GM19239 (cell line): ENCODE results near the gene AMOT.
A peak's percentile ranks its signal among the peaks of the same experiment; 100 is the strongest.

Experiments
- DNase-seq: peaks from one replicate; pipeline ENCODE4 v3.0.0; 2011; ENCODE audit warnings: low spot score; ENCODE audit not compliant: insufficient read length
- FAIRE-seq: peaks from 2 replicates; lab custom pipeline; 2011; peaks lifted over from hg19 to GRCh38; lab: Jason Lieb, UNC

AMOT gene

DNA sequence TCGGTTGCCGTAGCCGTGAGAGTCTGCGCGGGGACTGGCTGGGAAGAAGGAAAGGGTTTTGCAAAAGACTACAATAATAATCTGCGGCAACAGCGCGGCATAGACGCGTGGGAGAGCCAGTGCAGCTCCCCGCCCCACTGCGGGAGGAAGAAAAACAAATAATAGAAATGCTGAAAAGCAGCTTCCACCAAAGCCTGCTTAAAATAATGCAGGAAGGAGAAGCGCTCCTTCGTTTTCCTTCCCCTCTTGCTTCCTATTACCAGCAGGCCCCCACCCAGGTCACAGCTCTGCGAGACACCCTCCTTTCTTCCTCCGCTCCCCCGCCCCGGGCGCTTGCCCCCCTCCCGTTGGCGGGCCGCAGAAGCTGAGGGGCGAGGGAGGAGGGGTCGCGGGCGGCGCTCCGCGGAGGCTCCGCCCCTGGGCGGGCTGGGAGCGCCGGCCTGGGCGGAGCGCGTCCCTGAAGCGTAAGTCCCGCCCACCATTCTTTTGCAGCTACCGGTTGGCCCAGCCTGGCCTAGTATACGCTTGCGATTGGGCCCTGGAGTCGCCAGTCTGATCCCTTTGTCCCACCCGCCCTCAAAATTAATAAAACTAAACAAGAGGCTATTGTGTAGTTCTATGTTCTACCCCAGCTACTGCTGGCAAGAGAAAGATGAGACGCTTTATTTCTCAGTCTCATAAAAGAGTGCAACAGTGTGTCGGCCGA lies 636 bp upstream of the AMOT start:
- peak; percentile 31 for DNase-seq
- peak; percentile 95 for FAIRE-seq

DNA sequence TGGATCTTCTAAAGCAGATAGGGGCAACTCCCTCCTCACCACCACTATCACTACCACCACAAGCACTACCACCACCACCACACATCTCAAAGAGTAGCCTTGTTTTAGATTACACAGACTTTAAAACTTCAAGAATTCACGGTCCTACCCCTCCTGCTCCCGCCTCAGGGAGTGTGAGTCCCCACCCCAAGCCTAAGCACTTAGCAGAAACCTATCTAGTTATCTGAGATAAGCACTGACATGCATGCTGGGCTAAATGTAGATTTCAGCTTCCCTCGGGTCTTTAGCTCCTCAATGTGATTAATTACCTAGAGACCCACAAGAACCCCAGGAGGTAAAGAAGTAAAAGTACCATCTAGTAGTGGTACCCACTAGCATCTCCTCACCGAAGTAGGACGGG lies 775 bp downstream of the AMOT start:
- DNase-seq: no peak
- no peak for FAIRE-seq

DNA sequence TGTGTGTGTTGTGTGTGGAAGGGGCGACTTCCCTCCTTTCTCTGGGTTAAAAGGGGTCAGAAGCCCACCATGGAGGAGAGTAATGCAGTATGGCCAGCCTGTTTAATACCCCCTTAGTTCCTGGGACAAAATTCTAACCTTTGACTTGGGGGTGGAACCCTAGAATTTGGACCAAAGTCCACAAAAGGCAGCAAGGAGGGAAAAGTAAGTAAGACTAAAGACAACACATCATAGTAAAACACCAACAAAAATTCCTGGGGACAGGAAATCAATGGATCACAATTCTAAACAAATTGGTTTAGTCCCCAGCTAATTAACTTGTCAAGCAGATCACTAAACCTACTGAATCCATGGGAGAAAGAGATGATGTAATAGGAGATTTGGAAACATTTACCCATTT lies 3.1 kb downstream of the AMOT start:
- DNase-seq (no peak), FAIRE-seq (no peak)

- FAIRE-seq: no peak
Measured at GRCh38 chrX:112835019-112835418, 5.6 kb downstream of the AMOT start.

GRCh38 chrX:112834031-112834845 lies 6.4 kb downstream of the AMOT start:
- FAIRE-seq: no peak
- DNase-seq: no peak

More at GRCh38 chrX:112835019-112835418, 5.6 kb downstream of the AMOT start:
- no peak for DNase-seq

GRCh38 chrX:112832481-112833095 lies 8.0 kb downstream of the AMOT start:
- FAIRE-seq: peak; percentile 57
- no peak for DNase-seq

GRCh38 chrX:112830540-112830939 lies 10.1 kb downstream of the AMOT start:
- DNase-seq: no peak
- no peak for FAIRE-seq

DNA sequence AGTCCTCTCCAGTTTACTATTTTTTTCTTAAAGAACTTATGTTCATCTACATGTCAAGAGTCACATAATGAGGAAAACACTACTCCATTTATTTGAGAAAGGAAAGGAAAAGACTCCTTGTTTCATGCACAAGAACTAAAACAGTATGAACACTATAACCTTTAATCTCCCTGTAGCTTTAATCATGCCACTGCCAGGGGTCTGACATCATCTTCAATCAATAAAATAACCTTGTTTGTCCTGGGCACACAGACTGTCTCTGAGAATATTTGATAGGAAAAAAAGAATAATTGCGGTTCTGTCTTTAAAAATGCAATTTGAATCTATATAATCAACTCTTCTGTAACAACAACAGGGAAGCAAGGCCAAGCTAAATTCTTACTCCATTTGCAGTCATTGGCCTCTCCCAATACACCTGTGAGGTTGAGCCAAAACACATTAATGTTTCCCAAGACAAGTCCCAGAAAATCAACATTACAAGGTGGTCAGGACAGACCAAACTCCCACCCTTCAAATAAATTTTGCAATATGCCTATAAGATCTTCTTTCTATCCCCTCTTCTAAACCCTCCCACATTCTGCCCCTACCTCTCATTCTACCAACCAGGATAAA lies 13.2 kb downstream of the AMOT start:
- DNase-seq: no peak
- peak; percentile 33 for FAIRE-seq

GRCh38 chrX:112826023-112826422 lies 14.6 kb downstream of the AMOT start:
- FAIRE-seq (peak; percentile 42), DNase-seq (no peak)

DNA sequence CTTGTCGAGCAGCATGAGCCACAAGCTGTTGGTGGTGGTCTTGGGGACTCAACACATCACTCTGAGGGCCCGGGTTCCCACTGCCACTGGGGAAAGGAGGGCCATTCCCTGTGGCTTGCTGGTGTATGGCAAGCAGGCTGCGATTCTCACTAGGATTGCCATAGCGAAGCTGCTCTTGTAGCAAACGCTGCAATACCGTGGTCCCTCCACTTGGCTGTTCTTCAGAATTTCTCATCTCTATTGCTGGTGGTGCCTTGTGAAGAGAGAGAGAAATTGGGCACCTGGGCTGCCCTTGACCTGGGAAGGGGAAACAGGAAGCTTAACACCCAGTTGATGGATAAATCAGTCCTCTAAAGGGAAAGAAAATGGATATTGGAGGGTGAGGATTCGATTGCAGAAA lies 17.7 kb downstream of the AMOT start:
- FAIRE-seq: no peak

GRCh38 chrX:112820364-112821268 lies 20.0 kb downstream of the AMOT start:
- no peak for FAIRE-seq
- no peak for DNase-seq

More for the DNA sequence above, 17.7 kb downstream of the AMOT start:
- DNase-seq: no peak

- DNase-seq (no peak), FAIRE-seq (no peak)
Measured at GRCh38 chrX:112819813-112820212, 20.8 kb downstream of the AMOT start.

DNA sequence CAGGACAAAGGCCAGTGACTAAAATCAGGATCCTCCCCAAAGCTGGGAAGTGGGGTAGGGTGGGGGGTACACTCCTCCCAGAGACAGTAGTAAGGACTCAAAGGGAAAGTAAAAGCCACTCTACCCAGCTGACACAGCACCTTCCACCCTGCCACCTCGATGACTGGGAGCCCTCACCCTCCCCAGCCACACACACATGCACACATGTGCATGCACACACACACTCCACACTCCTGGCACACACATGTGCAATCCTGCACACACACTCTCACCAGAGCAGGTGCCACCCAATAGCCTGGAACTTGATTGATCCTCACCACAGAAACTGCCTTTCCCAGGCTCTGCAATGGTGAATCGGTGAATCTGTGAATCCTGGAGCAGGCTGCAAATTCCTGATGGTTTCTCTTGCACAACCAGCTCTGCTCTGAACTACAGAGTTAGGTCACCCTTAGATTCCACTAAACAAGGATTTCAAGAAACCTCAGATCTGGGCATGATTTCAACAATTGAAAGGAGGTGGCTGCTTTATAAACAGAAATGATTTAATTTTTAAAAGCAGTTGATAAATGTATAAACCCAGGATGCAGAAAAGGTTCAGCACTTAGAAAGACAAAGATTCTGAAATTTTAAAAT lies 21.5 kb downstream of the AMOT start:
- DNase-seq (no peak), FAIRE-seq (no peak)

DNA sequence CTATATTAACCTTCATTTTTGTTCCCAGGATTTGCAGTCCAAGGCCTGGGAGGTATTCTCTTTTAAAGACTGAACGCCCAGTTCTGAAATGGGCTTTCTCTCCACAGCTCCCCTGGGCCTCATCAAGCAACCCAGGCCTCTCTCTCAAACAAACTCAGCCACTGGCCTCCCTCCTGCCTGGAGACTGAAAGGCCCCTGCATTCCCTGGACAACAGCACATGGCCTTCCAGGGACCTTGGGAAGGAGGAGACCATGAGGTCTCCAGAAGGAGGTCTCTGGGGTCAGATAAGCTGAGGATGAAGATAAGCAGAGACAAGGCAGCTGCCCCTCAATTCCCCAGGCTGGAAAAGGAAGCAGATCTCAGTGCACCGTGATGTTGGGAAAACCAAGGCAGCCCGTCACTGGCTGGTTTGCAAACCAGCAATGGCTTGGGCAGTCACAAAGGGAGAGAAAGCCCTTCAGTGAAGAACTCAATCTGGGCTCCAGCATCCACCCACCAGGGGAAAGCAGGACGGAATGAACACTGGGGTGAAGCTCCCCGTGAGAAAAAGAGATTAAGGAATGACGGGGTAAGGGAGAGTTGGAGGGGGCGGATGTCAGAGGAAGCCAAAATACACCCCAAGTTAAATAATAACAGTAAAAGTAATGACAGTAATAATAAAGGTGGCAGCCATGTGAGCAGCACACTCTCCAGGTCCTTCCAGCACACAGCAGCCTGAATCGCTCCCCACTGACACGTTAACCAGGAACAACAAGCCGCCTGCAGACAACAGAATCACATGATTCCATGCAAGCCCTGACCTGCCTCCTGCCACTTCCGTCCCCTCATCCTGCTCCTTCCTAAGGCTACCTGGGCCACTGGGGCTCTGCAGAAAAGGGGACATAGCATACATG lies 22.3 kb downstream of the AMOT start:
- FAIRE-seq (no peak), DNase-seq (no peak)

DNA sequence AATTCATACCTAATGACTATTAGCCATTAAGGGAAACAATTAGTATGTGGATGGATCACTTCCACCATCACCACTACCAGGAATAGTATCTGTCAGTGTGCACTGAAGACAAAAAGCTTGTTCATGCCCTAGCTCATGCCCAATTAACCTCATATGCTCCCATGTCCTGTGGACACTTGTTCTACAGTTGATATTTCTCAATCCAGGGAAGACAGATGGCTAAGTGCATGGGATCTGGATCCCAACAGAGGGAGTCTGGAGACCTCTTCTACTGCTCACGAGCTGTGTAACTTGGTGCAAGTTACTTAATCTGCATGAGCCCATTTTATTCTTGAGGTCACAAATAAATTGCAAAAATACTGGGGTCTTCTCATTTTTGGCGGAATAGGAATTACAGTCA lies 23.7 kb downstream of the AMOT start:
- DNase-seq (no peak), FAIRE-seq (no peak)

- DNase-seq (no peak), FAIRE-seq (no peak)
Measured at GRCh38 chrX:112814496-112814895, 26.1 kb downstream of the AMOT start.

DNA sequence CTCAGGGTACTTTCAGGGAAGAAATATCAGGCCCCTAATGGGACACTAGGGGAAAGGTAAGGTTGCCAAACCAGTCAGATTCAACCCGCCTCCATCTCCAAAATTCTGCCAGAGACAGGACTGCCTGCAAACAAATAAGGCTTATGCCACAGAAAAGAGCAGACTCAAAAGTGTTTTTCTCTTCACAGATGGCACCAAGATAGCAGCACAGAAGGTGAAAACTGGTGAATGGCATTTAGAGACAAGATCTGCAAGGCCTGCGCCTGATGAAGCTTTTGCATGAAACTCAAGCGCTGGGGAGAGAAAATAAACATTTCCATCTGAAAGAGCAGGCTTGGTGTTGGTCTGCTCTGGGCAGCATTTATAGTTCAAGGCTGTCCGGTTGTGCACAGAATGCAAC lies 27.9 kb downstream of the AMOT start:
- FAIRE-seq (no peak), DNase-seq (no peak)

- no peak for DNase-seq
- FAIRE-seq: peak; percentile 65
Measured at GRCh38 chrX:112808651-112809195, 31.9 kb downstream of the AMOT start.
